DMS 273 (cell line): Measurements from ENCODE around the gene COX17.
"Not testable (repeated sequence)": the region's sequence is repeated elsewhere in the genome, so short reads cannot be mapped to it uniquely, and the experiment has no call there.

Experiments
- DNase-seq: peaks from one replicate; lab custom pipeline; 2025; ENCODE audit not compliant: unreplicated experiment; lab: John Stamatoyannopoulos, UW

Gene COX17

GRCh38 chr3:119676771-119677640 lies at the start of gene COX17:
TSS of gene COX17 (minus strand) at chr3:119677406. CDS start at chr3:119677310, 96 bp downstream.
- DNase-seq: peak; percentile 99

DNA sequence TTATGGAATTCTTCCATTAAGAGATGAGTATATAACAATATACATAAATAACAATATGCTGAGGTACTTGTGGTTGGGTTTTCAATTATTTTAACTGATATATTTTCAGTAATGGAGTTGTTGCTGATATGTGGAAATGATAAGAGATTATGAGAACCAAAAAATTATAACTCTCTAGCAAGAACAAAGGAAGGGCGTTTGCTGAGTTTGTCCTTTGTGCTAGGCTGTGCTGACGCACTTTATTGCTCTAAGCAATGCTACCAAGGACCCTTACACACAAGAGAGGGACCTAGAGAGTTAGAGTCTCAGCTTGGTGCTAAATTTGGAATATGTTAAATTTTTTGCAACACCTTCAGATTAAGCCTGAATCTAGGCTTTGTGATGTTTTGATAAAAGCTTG lies 49.7 kb upstream of the COX17 start:
- no peak for DNase-seq

GRCh38 chr3:119723022-119723421 lies 45.8 kb upstream of the COX17 start:
- no peak for DNase-seq

GRCh38 chr3:119717520-119717919 lies 40.3 kb upstream of the COX17 start:
- no peak for DNase-seq

DNA sequence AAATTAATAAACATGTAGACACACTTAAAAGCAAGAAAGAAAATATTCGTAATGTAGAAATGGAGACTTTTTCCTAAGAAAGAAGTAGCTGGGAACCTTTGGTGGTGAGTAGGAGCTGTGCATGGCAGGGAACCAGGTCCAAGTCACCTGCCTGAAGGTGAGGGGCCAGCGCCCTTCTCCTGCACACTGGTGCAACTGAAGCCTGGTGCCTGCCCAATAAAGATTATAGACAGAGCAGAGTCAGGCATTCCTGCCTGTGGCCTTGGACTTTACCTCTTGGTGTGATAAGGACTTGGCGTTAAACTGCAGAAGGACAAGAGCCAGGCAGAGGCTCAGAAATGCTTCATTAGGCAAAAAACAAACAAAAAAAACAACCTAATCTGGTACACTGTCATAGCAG lies 39.8 kb upstream of the COX17 start:
- no peak for DNase-seq

- DNase-seq: no peak
Measured at GRCh38 chr3:119715105-119715504, 37.9 kb upstream of the COX17 start.

GRCh38 chr3:119703820-119704531 lies 26.8 kb upstream of the COX17 start:
- peak; percentile 32 for DNase-seq

DNA sequence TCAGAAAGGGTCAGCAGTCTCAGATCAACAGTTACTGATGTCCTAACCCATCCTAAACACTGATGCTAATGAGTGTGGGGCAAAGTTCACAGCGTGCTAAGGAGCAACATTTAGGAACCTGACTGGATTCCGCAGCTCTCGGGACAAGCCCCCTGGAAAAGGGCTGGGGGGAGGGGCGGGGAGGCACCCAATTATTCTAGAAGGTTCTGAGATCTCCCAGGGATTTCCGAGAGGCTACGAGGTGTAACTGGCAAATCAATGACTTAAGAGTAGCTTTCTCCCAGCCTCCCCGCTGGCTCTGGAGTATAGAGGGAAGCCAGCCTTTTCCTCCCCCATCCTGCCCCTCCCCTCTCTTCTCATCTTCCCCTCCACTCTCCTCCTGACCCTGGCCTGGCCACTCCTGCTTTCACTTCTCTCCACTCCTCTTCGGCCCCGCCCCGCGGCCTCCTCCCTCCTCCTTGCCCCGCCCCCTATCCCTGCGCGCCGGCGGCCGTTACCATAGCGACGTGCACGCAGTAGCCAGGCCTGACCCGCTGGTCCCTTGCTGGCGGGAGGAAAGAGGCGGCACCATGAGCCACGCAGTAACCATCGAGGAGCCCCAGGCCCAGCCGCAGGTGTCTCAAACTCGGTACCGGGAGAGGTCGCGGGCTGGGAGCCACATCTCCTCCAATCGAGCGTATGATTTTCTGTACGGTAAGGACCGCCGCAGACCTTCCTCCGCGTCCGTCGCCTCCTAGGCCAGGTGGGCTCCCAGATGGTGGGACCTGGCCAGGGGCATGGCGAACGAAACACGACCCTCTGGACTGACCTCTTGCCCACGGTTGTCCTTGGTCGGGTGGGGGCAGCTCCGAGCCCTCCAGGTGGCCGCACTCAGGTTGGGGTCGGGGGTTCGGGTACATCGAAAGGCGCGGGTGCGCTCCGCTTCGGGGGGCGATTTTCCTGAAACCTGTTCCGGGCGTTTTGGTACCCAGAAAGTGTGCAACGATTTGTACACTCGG lies 25.6 kb upstream of the COX17 start, which contains the start of gene CFAP91:
Gene CFAP91, plus strand, starts transcription at position 493 of the 998 bp plus-strand sequence. Its CDS starts 77 bp downstream, at position 570.
- peak; percentile 99 for DNase-seq

DNA sequence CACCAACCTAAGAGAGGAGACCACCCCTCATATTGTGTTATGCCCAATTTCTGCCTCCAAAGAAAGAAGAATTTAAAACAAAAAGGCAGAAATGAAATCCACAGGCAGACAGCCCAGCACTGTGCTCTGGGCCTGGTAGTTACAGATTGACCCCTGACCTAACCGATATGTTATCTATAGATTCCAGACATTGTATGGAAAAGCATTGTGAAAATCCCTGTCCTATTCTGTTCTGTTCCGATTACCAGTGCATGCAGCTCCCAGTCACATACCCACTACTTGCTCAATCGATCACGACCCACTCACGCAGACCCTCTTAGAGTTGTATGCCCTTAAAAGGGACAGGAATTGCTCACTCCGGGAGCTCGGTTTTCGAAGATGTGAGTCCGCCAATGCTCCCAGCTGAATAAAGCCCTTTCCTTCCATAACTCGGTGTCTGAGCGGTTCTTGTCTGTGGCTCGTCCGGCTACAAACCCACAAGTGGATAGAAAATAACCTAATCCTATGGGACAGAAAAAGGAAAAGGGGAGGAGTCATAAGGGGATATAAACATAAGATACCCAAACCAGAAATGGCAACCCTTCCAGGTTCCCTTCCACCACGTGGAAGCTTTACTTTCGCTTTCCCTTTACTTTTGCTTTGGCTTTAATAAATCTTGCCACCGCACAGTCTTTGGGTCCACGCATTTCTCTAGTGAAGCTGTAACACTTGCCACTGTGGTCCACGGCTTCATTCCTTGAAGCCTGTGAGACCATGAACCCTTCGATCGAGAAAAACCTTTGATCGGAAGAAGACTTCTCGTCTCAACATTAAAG lies 23.9 kb upstream of the COX17 start:
- DNase-seq: no peak

DNA sequence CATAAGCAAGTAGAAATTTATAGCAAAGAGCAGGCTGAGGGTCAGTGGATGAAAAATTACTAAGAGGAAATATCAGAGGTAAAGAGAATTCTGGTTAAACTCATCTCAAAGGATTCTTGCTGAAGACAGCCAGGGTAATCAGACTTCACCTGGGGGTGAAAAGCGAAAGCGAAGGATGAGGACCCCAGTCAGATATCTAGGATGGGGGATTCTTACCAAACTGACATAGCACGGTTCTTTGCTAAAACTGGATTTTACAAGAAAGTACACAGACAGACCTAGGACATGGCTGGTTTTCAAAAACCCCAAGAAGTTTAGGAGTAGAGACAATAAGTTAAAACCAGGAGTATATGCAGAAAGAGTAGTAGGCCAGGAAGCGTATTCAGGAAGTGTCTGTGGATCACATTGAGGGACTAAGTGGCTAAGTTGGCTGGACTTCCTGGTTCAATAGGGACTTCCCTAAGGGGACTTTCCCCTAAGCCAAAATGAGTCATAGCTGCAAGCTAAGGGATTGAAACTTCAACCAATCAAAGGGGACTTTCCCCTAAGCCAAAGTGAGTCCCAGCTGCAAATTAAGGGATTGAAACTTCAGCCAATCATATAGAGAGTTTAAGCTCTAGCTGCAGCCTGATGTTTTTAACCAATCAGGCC lies 23.2 kb upstream of the COX17 start:
- DNase-seq: no peak

DNA sequence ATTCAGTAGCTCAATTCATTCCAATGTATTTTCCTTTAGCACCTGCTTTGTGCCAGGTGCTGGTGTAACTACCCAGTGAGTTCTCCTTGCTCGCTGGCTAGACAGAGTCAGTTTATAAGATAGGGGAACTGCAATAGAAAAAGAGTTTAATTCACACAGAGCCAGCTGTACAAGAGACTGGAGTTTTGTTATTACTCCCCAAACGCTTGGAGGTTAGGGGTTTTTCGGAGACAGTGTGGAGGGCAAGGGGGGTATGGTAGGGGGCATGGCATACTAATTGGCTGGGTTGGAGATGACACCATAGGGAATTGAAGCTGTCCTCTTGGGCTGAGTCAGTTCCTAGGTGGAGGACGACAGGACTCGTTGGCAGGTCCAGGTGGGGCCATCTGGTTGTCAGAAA lies 20.2 kb upstream of the COX17 start:
- DNase-seq: no peak

DNA sequence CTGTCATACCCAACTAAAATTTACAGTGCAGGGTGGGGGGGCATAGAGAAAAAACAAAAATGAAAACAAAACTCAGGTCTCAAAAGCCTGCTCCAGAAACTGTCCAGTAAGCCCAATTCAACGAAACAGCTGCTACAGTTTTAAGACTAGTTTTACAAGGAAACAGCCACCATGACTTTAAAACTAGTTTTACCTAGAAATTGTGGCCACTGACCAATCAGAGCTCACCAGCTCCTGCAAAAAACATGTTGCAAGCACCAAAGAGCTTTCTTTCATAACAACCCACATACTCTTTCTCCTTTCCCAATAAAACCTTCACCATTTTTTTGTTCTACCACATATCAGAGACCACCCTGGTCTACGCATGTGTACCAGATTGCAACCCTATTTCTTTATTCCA lies 18.3 kb upstream of the COX17 start:
- peak; percentile 50 for DNase-seq

GRCh38 chr3:119690043-119690656 lies 12.9 kb upstream of the COX17 start:
- peak; percentile 62 for DNase-seq

DNA sequence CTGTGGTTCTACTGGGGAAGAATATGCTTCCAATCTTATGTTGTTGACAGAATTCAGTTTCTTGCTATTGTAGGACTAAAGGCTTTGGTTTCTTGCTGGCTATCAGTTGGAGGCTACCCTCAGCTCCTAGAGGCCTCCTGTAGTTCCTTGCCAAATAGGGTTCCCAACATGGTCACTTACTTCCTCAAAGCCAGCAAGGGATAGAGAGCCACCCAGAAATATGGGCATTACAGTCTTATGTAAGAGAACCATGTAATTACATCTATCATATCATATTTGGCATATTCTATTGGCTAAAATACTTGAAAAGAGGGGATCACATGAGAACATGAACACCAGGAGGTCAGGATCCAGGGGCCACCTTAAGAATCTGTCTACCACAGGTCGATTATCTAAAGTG lies 6.2 kb upstream of the COX17 start:
- DNase-seq: no peak

DNA sequence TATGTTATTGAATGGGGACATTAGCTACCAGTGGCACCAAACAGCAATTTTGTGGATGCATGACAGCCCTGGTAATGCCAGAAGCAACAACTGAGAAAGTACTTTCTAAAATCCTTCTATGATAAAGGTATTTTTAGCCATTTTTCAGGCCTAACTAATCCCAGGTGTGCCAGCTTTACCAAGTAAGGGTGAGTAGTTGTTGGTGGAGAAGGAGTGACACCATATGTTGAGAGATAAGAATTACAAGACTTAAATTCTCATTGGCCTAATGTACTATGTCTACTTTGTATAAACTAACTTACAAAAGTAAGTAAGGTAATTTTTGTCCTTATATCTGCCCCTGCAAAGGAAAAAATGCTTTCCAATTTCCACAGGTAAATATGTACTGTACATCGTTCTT lies 4.1 kb upstream of the COX17 start:
- peak; percentile 75 for DNase-seq

DNA sequence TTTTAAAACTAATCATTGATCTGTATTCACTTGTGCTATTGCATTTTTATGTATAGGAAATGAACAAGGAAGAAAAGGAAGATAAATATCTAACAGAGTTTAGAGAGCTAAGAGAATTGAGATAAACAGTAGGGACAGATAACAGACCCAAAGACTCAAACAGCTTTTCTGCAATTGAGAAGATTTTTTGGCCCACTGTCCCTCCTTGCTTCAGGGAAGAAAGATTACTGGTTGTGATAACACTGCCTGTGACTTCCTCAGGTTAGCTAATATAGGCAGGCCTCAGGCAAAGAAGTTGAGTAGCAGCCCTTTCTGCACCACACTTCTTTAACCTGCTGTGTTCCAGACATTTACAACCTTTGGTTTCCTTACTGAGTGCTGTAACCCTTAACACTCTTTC lies 2.7 kb upstream of the COX17 start:
- no peak for DNase-seq

- not testable (repeated sequence) for DNase-seq
Measured at GRCh38 chr3:119678209-119678608, 1.0 kb upstream of the COX17 start.

DNA sequence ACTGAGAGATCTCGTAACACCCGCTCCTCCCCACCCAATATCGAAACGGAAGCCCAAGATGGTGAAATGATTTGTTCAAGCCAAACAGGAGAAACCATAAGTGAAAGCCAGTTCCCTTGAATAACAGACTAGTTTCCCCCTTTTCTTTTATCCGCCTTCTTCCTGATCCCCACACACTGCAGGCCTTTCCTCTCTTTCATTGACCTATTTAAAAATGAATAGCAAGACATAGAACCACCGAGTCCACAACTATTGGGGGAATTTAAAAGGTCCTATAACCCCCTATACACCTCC lies 382 bp upstream of the COX17 start:
- DNase-seq: no peak

DNA sequence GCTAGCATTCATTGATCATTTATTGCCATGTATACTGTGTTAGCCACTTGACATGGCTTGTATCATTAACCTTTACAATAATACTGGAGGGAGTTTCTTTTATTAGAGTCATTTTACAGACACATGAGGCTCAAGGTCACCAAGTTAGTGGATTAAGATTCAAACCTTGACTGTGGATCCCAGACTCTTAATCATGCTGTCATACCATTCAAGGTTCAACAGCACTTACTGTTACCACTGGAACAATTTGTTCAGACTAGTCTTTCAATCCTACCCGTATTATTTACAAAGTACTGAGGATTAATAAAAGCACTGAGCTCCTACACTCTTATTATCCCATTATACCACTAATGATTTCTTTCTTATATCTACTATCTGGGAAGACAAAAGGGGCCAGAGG lies 1.2 kb downstream of the COX17 start:
- peak; percentile 36 for DNase-seq
